H1 (cell line): ENCODE data around the gene CLMP.

Experiments
- CREB1 ChIP-seq: IDR thresholded peaks from 2 replicates; pipeline ENCODE4 v1.6.1; 2012; ENCODE audit warnings: inconsistent platforms
- CTCF ChIP-seq, 3 experiments: IDR thresholded peaks; 1 replicate in 2 of 3; 2 replicates in 1 of 3; pipeline versions ENCODE4 v1.5.1 to v1.6.1; 2011; ENCODE audit warnings: low read length in 3 of 3, mild to moderate bottlenecking in 3 of 3, inconsistent platforms in 2 of 3, low read depth in 1 of 3, moderate library complexity in 1 of 3; ENCODE audit not compliant: insufficient read depth in 1 of 3; ENCODE audit errors: control extremely low read depth in 1 of 3
- EP300 ChIP-seq, 2 experiments: IDR thresholded peaks; 1 replicate in 1 of 2; 2 replicates in 1 of 2; pipeline ENCODE4 v1.6.1; 2011 to 2012; ENCODE audit warnings: low read depth in 2 of 2, low read length in 2 of 2, mild to moderate bottlenecking in 2 of 2, borderline replicate concordance in 1 of 2, inconsistent platforms in 1 of 2, moderate library complexity in 1 of 2
- GABPA ChIP-seq: IDR thresholded peaks from 2 replicates; pipeline ENCODE4 v1.6.1; 2011; ENCODE audit warnings: mild to moderate bottlenecking, low read length, moderate library complexity, borderline replicate concordance; ENCODE audit not compliant: insufficient read depth
- GTF2F1 ChIP-seq: IDR thresholded peaks from 2 replicates; pipeline ENCODE4 v1.6.1; 2012; ENCODE audit warnings: low read depth, low read length, improper control_type of control experiment, borderline replicate concordance
- POLR2A ChIP-seq, 2 experiments: IDR thresholded peaks; 1 replicate in 1 of 2; 2 replicates in 1 of 2; pipeline ENCODE4 v1.6.1; 2011; ENCODE audit warnings: low read depth in 2 of 2, low read length in 2 of 2, mild to moderate bottlenecking in 2 of 2; ENCODE audit errors: control extremely low read depth in 1 of 2

- TF ChIP-seq POLR2A (IDR thresholded peaks at IDR 0.05; ENCODE audit: control extremely low read depth in 1 of 2, low read depth in 2 of 2, low read length in 2 of 2): peak; percentile 48 to 71
- no peak for TF ChIP-seq EP300 (IDR thresholded peaks at IDR 0.05; ENCODE audit: borderline replicate concordance in 1 of 2, low read depth in 2 of 2, low read length in 2 of 2)
- TF ChIP-seq CREB1: no peak
- TF ChIP-seq CTCF (IDR thresholded peaks at IDR 0.05; ENCODE audit: control extremely low read depth in 1 of 3, insufficient read depth in 1 of 3, low read depth in 1 of 3, low read length in 3 of 3): no peak
- no peak for TF ChIP-seq GTF2F1
- TF ChIP-seq GABPA: no peak
Measured at GRCh38 chr11:123062892-123063825, 131.9 kb downstream of the CLMP start.
